MCF 10A (cell line): ENCODE results near the gene TBC1D14. TPM values are rescaled to one million over a fixed set of nuclear protein-coding genes. Genes with fewer than 3 reads are reported as not detected.
"Not testable (repeated sequence)": the region's sequence is repeated elsewhere in the genome, so short reads cannot be mapped to it uniquely, and the experiment has no call there.

Experiments used
- BruUV-seq: library from RNA; stranded (reverse); fragments of 400-500 nt; replicated peaks from 2 replicates; lab custom pipeline; 2021; lab: Mats Ljungman, UMichigan
- CTCF ChIA-PET: fragments of 300-600 bp; sonication (Branson Sonifier 250); formaldehyde crosslinking; extraction: SDS; loops from one replicate; lab custom pipeline; 2021; ENCODE audit warnings: antibody characterized with exemption, inconsistent platforms; lab: Yijun Ruan, JAX
- POLR2A ChIA-PET: fragments of 300-600, 350-650 bp; sonication (Branson Sonifier 250); formaldehyde crosslinking; extraction: SDS; loops from one replicate; lab custom pipeline; 2020; ENCODE audit warnings: antibody characterized with exemption, inconsistent platforms; lab: Yijun Ruan, JAX
- DNase-seq: peaks from one replicate; pipeline ENCODE4 v3.0.0-alpha.2; 2018; ENCODE audit not compliant: unreplicated experiment
- H3K27ac Mint-ChIP-seq: one replicate; pipeline ENCODE4 v1.8.0; 2022; ENCODE audit warnings: mild to moderate bottlenecking, low read depth, mixed read lengths; ENCODE audit not compliant: unreplicated experiment
- H3K27me3 Mint-ChIP-seq: one replicate; pipeline ENCODE4 v1.8.0; 2022; ENCODE audit warnings: mixed read lengths; ENCODE audit not compliant: insufficient read depth, unreplicated experiment
- H3K36me3 Mint-ChIP-seq: one replicate; pipeline ENCODE4 v1.8.0; 2022; ENCODE audit warnings: mild to moderate bottlenecking, moderate library complexity, mixed read lengths; ENCODE audit not compliant: insufficient read depth, unreplicated experiment
- H3K4me1 Mint-ChIP-seq: one replicate; pipeline ENCODE4 v1.8.0; 2022; ENCODE audit warnings: mixed read lengths; ENCODE audit not compliant: insufficient read depth, unreplicated experiment
- H3K4me3 Mint-ChIP-seq: one replicate; pipeline ENCODE4 v1.8.0; 2022; ENCODE audit warnings: mild to moderate bottlenecking, moderate library complexity, mixed read lengths; ENCODE audit not compliant: unreplicated experiment
- H3K9me3 Mint-ChIP-seq: one replicate; pipeline ENCODE4 v1.8.0; 2022; ENCODE audit warnings: mixed read lengths; ENCODE audit not compliant: unreplicated experiment
- intact Hi-C: fragments of 100-400 bp; cut with micrococcal nuclease; formaldehyde crosslinking; loops from 2 replicates; pipeline ENCODE4 v1.14.1; 2022
- total RNA-seq: library from RNA; stranded (reverse); gene quantifications from 2 replicates; pipeline ENCODE4 v1.2.3, GENCODE V29; 2022
- TF ChIP-seq, protein P1 (sequence below): fragments of 200-600 bp; IDR thresholded peaks from one replicate; pipeline ENCODE4 v1.8.0; 2022; ENCODE audit warnings: antibody characterized with exemption, mild to moderate bottlenecking; ENCODE audit not compliant: unreplicated experiment

TBC1D14 gene
- total RNA-seq, 1 experiment from 2014 or later, result 55.1 TPM

- Mint-ChIP-seq H3K4me3 (no peak overlapping the region), H3K9me3 (no peaks in the 10 kb centered on the region), H3K27me3 (no peaks in the 10 kb centered on the region), H3K27ac (no peak overlapping the region), H3K4me1 (peaks cover 10% of the 10 kb centered on the region), H3K36me3 (peaks cover 11% of the 10 kb centered on the region)
- intact Hi-C loops, result loop anchor here (5.0 kb wide), 1 partner anchor 182 kb away; no protein-coding TSS in a partner anchor
- TF ChIP-seq, protein P1, sequence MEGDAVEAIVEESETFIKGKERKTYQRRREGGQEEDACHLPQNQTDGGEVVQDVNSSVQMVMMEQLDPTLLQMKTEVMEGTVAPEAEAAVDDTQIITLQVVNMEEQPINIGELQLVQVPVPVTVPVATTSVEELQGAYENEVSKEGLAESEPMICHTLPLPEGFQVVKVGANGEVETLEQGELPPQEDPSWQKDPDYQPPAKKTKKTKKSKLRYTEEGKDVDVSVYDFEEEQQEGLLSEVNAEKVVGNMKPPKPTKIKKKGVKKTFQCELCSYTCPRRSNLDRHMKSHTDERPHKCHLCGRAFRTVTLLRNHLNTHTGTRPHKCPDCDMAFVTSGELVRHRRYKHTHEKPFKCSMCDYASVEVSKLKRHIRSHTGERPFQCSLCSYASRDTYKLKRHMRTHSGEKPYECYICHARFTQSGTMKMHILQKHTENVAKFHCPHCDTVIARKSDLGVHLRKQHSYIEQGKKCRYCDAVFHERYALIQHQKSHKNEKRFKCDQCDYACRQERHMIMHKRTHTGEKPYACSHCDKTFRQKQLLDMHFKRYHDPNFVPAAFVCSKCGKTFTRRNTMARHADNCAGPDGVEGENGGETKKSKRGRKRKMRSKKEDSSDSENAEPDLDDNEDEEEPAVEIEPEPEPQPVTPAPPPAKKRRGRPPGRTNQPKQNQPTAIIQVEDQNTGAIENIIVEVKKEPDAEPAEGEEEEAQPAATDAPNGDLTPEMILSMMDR, result no peak
- ChIA-PET POLR2A (no interaction called here), CTCF (no interaction called here)
- no TSS peak for BruUV-seq
- DNase-seq, result no peak
These were observed 19.8 kb upstream of the TBC1D14 start for GRCh38 chr4:6889736-6890324.

GRCh38 chr4:6890358-6890757 lies 19.3 kb upstream of the TBC1D14 start:
- ChIA-PET POLR2A (no interaction called here), CTCF (no interaction called here)
- TF ChIP-seq, protein P1, result no peak
- no TSS peak for BruUV-seq
- Mint-ChIP-seq H3K4me1 (peaks cover 6% of the 10 kb centered on the region), H3K4me3 (no peak overlapping the region), H3K36me3 (peaks cover 11% of the 10 kb centered on the region), H3K27me3 (no peaks in the 10 kb centered on the region), H3K9me3 (no peaks in the 10 kb centered on the region), H3K27ac (no peak overlapping the region)
- no peak for DNase-seq
- intact Hi-C loops, result loop anchor here (5.0 kb wide), 1 partner anchor 182 kb away; no protein-coding TSS in a partner anchor

DNA sequence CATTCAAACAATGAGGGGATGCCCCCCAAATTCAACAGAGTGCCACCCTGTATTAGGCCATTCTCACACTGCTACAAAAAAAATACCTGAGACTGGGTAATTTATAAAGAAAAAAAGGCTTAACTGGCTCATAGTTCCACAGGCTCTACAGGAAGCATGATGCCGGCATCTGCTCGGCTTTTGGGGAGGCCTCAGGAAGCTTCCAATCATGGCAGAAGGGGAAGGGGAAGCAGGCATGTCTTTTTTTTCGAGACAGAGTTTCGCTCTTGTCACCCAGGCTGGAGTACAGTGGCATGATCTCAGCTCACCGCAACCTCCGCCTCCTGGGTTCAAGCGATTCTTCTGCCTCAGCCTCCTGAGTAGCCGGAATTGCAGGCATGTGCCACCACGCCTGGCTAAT lies 18.7 kb upstream of the TBC1D14 start:
- ChIA-PET CTCF (interaction anchor here (0.6 kb wide), 1 partner anchor 119 kb away, joined by 3 read pairs; no protein-coding TSS in a partner anchor), POLR2A (interaction anchor here (0.7 kb wide), 1 partner anchor 84 kb away, joined by 3 read pairs; no protein-coding TSS in a partner anchor)
- not testable (repeated sequence) for H3K27ac Mint-ChIP-seq, DNase-seq, H3K9me3 Mint-ChIP-seq, BruUV-seq, H3K4me1 Mint-ChIP-seq, H3K4me3 Mint-ChIP-seq, H3K27me3 Mint-ChIP-seq
- H3K36me3 Mint-ChIP-seq, result peaks cover 11% of the 10 kb centered on the region
- intact Hi-C loops, result loop anchor here (5.0 kb wide), 1 partner anchor 181 kb away; no protein-coding TSS in a partner anchor

GRCh38 chr4:6891436-6892170 lies 18.0 kb upstream of the TBC1D14 start:
- CTCF ChIA-PET, result interaction anchor here (1.0 to 1.4 kb wide), 3 partner anchors 18 to 194 kb away, joined by 3 to 5 read pairs (median 3); no protein-coding TSS in a partner anchor
- POLR2A ChIA-PET, result interaction anchor here (0.7 kb wide), 1 partner anchor 85 kb away, joined by 3 read pairs; no protein-coding TSS in a partner anchor
- no peak overlapping the region for H3K27ac Mint-ChIP-seq
- intact Hi-C loops, result loop anchor here (5.0 kb wide), 1 partner anchor 181 kb away; no protein-coding TSS in a partner anchor
- H3K4me1 Mint-ChIP-seq, result peaks cover 4% of the 10 kb centered on the region
- TF ChIP-seq, protein P1, result no peak
- BruUV-seq, result no TSS peak
- no peak overlapping the region for H3K4me3 Mint-ChIP-seq
- H3K27me3 Mint-ChIP-seq, result no peaks in the 10 kb centered on the region
- H3K36me3 Mint-ChIP-seq, result peaks cover 11% of the 10 kb centered on the region
- no peak for DNase-seq
- no peaks in the 10 kb centered on the region for H3K9me3 Mint-ChIP-seq
